ENCODE measurements around the gene ZBTB7C. TPM values are rescaled to one million over a fixed set of nuclear protein-coding genes. Genes with fewer than 3 reads are reported as not detected.
A peak's percentile ranks its signal among the peaks of the same experiment; 100 is the strongest.

ZBTB7C gene
- total RNA-seq, 4 donors from 2014 or later = 38.2 to 92.3 (median 52.4) TPM

DNA sequence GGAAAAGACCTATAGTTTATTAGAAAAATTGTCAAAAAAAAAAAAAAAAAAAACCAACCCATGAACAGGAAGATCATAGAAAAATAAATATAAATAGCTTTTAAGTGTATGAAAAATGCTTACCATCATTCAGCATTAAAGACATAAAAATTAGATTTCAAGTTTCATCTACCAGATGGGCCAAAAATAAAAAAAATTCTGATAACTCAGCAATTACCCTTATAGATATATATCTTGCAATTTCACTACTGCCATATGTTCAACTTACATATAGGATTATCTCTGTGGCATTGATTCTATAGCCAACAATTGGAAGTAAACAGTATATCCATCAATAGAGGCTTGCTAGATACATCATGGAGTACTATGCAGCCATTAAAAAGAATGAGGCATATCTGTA, 352.2 kb downstream of the ZBTB7C start:
- intact Hi-C loops (cut with DNase I) = no loop called here
- Histone ChIP-seq H3K9me3 (no peaks in the 10 kb centered on the region), H3K27ac (peak overlapping the region in 2 of 4 donors; percentile 91 to 92), H3K4me3 (no peak overlapping the region), H3K36me3 (peaks cover 0 to 16% (median 0%) of the 10 kb centered on the region in 3 donors), H3K27me3 (no peaks in the 10 kb centered on the region), H3K4me1 (peaks cover 35 to 90% (median 41%) of the 10 kb centered on the region in 3 donors)
- DNase-seq = no peak
- no peak for TF ChIP-seq CTCF (IDR thresholded peaks at IDR 0.05)
- TF ChIP-seq POLR2A (IDR thresholded peaks at IDR 0.05) = no peak

- no peaks in the 10 kb centered on the region for H3K9me3 ChIP-seq
- WGBS, 2 donors = 72 to 86% methylated on average over 6 of the region's 6 CpGs
- intact Hi-C loops (cut with DNase I) = no loop called here
- DNase-seq = no peak
- H3K36me3 ChIP-seq = peaks cover 0 to 16% (median 0%) of the 10 kb centered on the region in 3 donors
- H3K4me3 ChIP-seq = no peak overlapping the region
- TF ChIP-seq CTCF (IDR thresholded peaks at IDR 0.05) (no peak), POLR2A (IDR thresholded peaks at IDR 0.05) (no peak)
- H3K27me3 ChIP-seq = no peaks in the 10 kb centered on the region
- H3K27ac ChIP-seq = peak overlapping the region in 2 of 4 donors; percentile 36 to 49
- H3K4me1 ChIP-seq = peaks cover 40 to 90% (median 42%) of the 10 kb centered on the region in 3 donors
Measured at GRCh38 chr18:48055351-48055750, 353.8 kb downstream of the ZBTB7C start.

DNA sequence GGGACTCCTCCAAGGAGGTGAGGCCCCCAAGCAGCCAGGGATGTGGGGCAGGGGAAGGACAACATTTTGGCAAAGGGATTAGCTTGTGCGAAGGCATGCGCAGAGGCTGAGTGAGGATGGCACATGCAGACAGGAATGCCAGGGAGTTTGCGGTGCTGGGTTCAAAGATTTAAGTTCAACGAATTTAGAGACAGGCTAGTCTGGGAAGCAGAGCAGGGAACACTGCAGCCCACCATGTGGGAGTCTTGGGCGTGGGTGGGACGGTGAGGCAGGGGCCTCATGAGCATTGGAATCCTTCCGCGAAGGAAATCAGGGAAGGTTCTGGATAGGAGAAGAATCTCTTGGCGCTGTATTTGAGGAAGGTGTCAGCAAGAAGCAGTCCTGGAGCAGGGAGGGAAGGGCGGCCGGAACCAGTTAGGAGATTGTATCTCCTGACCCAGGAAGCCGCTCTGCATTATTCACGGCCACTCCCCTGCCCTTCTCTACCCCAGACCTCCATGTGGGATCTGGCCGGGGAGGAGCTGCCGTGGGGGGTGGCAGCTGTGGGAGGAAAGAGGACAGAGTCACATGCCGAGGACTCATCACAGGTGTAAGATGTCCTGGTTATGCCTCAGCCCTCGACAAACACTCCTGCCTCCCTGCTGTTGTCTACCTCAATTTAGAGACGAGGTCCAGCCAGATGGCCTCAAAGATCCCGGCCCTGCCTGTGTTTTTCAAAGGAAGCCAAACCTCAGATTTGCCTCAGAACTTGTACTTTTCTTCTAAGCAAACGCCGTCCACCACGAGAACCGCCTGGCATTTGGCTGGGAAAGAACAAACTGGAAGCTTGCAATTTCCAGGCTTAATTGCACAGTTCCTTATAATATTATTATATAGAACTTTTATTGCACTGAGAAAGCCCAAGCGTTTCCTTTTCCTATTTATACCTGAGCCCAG, 355.0 kb downstream of the ZBTB7C start:
- H3K27ac ChIP-seq = peak overlapping the region in 2 of 4 donors; percentile 80 to 91
- peaks cover 31 to 90% (median 37%) of the 10 kb centered on the region in 3 donors for H3K4me1 ChIP-seq
- no peaks in the 10 kb centered on the region for H3K9me3 ChIP-seq
- H3K36me3 ChIP-seq = peaks cover 0 to 16% (median 0%) of the 10 kb centered on the region in 3 donors
- no peaks in the 10 kb centered on the region for H3K27me3 ChIP-seq
- WGBS, 2 donors = 67 to 74% methylated on average over 24 of the region's 24 CpGs
- no peak overlapping the region for H3K4me3 ChIP-seq
- TF ChIP-seq CTCF (IDR thresholded peaks at IDR 0.05) (no peak), POLR2A (IDR thresholded peaks at IDR 0.05) (no peak)
- DNase-seq = no peak
- intact Hi-C loops (cut with DNase I) = no loop called here

DNA sequence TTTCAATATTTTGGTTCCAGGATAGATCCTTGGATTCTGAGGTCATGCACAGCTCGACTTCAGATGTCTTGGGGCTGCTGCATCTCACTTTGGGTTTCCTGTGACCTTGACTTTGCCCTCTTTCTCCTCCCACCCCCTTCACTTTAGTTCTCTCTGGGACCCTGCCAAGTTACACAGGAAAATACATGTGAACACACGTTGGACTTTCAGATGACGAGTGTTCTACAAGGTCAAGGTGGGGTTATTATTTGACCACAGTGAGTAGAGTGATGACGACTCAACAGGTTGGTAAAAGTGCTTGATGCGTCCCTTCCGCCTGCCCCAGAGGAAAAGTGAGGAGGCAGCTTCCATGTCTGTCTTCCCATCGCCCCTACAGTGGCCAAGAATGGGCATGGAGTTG, 356.3 kb downstream of the ZBTB7C start:
- H3K36me3 ChIP-seq = peaks cover 0 to 9% (median 0%) of the 10 kb centered on the region in 3 donors
- no peak overlapping the region for H3K4me3 ChIP-seq
- no peaks in the 10 kb centered on the region for H3K9me3 ChIP-seq
- no peak for DNase-seq
- intact Hi-C loops (cut with DNase I) = no loop called here
- H3K27me3 ChIP-seq = no peaks in the 10 kb centered on the region
- no peak for TF ChIP-seq CTCF (IDR thresholded peaks at IDR 0.05)
- no peak for TF ChIP-seq POLR2A (IDR thresholded peaks at IDR 0.05)
- H3K27ac ChIP-seq = peak overlapping the region in 2 of 4 donors; percentile 80 to 91
- WGBS, 2 donors = 44 to 54% methylated on average over 7 of the region's 7 CpGs
- H3K4me1 ChIP-seq = peaks cover 23 to 90% (median 30%) of the 10 kb centered on the region in 3 donors

Data from esophagus squamous epithelium (tissue), 5 donors.